Stimulated activated CD8-positive, alpha-beta memory T cell treated with anti-CD3 and anti-CD28 coated beads, Interleukin-12 subunit alpha, Interleukin-12 subunit beta, amount 100 ng/mL, for 24 hours (primary cell): Measurements from ENCODE around the gene ANKRD63.

Experiments used
- DNase-seq: peaks from one replicate; pipeline ENCODE4 v3.0.0-alpha.2; 2020; ENCODE audit errors: extremely low read depth

Gene ANKRD63

GRCh38 chr15:40279437-40280141 is 3.3 kb downstream of the ANKRD63 start:
- no peak for DNase-seq

- DNase-seq = no peak
These were observed 4.8 kb downstream of the ANKRD63 start for GRCh38 chr15:40278026-40278425.

- no peak for DNase-seq
These were observed 5.4 kb downstream of the ANKRD63 start for GRCh38 chr15:40277471-40277870.

- no peak for DNase-seq
These were observed 5.9 kb downstream of the ANKRD63 start for GRCh38 chr15:40276927-40277326.

GRCh38 chr15:40275954-40276353 is 6.9 kb downstream of the ANKRD63 start:
- DNase-seq = no peak

- DNase-seq = no peak
These were observed 7.3 kb downstream of the ANKRD63 start for GRCh38 chr15:40275523-40275922.

GRCh38 chr15:40274350-40275274 is 8.3 kb downstream of the ANKRD63 start:
- DNase-seq = peak; percentile 59

- no peak for DNase-seq
These were observed 9.4 kb downstream of the ANKRD63 start for GRCh38 chr15:40273428-40273827.

GRCh38 chr15:40272485-40273056 is 10.3 kb downstream of the ANKRD63 start:
- no peak for DNase-seq

- no peak for DNase-seq
These were observed 11.0 kb downstream of the ANKRD63 start for GRCh38 chr15:40271685-40272484.

- no peak for DNase-seq
These were observed 12.4 kb downstream of the ANKRD63 start for GRCh38 chr15:40270246-40270995.

- no peak for DNase-seq
These were observed 13.3 kb downstream of the ANKRD63 start for GRCh38 chr15:40269604-40270003.

- no peak for DNase-seq
These were observed 15.2 kb downstream of the ANKRD63 start for GRCh38 chr15:40267670-40268069.

- no peak for DNase-seq
These were observed 16.0 kb downstream of the ANKRD63 start for GRCh38 chr15:40266828-40267304.

- DNase-seq = no peak
These were observed 17.0 kb downstream of the ANKRD63 start for GRCh38 chr15:40265875-40266274.

- DNase-seq = no peak
These were observed 17.5 kb downstream of the ANKRD63 start for GRCh38 chr15:40265355-40265754.

GRCh38 chr15:40264321-40265153 is 18.3 kb downstream of the ANKRD63 start:
- no peak for DNase-seq

GRCh38 chr15:40263024-40263754 is 19.7 kb downstream of the ANKRD63 start:
- DNase-seq = no peak

GRCh38 chr15:40259021-40259420 is 23.8 kb downstream of the ANKRD63 start:
- DNase-seq = no peak
